ENCODE data around the gene ADORA2B.

Gene ADORA2B

DNA sequence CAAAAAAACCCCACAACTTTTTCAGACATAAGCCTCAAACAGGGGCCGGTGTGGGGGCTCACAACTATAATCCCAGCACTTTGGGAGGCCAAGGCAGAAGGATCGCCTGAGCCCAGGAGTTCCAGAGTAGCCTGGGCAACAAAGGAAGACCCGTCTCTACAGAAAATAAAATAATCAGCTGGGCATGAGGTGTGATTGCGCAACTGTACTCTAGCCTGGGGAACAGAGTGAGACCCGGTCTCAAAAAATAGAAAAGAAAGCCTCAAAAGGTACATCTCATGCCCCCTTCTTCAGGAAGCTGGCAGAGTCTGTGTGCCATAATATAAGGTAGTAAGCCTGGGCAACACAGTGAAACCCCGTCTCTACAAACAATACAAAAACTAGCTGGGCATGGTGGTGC lies 51.4 kb downstream of the ADORA2B start:
- CTCF ChIA-PET, result interaction anchor here (1.2 to 3.8 kb wide), 3 partner anchors 9 to 168 kb away, joined by 3 to 21 read pairs (median 4); no protein-coding TSS in a partner anchor

DNA sequence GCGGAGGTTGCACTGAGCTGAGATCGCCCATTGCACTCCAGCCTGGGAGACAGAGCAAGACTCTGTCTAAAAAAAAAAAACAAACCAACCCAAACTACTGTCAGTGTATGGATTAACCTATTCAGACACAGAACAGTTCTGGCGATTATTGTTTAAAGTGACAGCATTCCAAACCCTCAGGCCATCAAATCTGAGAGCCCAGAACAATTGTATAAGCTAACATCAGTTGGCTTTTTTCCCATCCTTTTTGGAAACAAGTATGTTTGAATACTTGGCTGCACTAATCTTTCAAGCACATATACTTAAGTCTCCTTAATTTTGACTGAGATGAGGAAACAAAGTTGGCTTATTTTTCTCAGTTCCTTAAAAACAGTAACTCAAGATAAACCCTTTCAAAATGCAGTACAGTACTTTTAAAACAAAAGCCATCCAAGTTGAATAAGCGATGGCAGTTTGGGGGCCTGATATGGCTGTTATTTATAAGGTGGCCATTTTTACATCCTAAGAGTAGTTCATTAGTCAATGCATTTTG lies 53.2 kb downstream of the ADORA2B start:
- POLR2A ChIA-PET, result no interaction called here
- no peak for DNase-seq (ENCODE audit: extremely low spot score)
- CTCF ChIA-PET, result interaction anchor here (0.6 to 3.8 kb wide), 5 partner anchors 11 to 1075 kb away, joined by 3 to 21 read pairs (median 4); partner anchors contain the start of gene ADORA2B
- TF ChIP-seq, protein P1, sequence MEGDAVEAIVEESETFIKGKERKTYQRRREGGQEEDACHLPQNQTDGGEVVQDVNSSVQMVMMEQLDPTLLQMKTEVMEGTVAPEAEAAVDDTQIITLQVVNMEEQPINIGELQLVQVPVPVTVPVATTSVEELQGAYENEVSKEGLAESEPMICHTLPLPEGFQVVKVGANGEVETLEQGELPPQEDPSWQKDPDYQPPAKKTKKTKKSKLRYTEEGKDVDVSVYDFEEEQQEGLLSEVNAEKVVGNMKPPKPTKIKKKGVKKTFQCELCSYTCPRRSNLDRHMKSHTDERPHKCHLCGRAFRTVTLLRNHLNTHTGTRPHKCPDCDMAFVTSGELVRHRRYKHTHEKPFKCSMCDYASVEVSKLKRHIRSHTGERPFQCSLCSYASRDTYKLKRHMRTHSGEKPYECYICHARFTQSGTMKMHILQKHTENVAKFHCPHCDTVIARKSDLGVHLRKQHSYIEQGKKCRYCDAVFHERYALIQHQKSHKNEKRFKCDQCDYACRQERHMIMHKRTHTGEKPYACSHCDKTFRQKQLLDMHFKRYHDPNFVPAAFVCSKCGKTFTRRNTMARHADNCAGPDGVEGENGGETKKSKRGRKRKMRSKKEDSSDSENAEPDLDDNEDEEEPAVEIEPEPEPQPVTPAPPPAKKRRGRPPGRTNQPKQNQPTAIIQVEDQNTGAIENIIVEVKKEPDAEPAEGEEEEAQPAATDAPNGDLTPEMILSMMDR (IDR thresholded peaks at IDR 0.05; ENCODE audit: control extremely low read depth, extremely low read depth, low read depth, missing control alignments), result no peak

More for the DNA sequence above, 51.4 kb downstream of the ADORA2B start:
- no peak for DNase-seq (ENCODE audit: extremely low spot score)
- TF ChIP-seq, protein P1 (IDR thresholded peaks at IDR 0.05; ENCODE audit: control extremely low read depth, extremely low read depth, low read depth, missing control alignments), result no peak
- POLR2A ChIA-PET, result no interaction called here

DNA sequence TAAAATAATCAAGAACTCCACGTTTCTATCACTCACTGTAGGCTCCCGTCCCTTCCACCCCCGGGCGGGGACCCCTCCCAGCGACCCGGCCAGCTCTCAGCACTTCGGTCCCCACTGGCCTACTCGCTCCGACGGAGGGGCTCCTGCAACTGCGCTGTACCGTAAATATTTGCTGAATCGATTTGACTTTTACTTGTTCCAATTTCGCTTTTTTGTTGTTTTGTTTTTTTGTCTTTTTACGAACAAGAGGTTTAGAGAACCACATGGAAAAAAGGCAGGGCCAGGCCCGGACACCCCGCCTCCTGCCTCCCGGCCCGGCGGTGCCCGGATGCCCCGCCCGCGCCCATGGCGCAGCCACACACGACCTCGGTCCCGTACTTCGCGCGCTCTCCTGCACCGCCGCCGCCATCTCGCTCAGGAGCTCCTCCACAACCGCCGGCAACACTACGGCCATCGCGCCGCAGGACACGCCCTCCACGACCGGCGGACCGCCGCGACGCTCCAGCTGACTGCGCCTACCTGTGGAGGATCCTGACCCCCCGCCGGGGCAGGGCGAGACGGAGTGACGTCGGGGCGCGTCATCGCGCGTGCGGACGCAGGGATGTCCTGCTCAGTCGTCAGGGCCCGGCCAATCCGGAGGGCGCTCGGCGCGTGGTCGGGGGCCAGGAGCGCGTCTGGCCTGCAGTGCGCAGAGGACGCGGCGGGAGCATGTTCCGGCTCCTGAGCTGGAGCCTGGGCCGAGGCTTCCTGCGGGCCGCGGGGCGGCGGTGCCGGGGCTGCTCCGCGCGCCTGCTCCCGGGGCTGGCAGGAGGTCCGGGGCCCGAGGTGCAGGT lies 54.4 kb downstream of the ADORA2B start, which contains the start of the genes TTC19 and ZSWIM7:
Gene TTC19, plus strand, starts transcription at position 684 of the 833 bp plus-strand sequence. Its CDS starts 25 bp downstream, at position 709.
Gene ZSWIM7, minus strand, starts transcription at position 564 of the 833 bp plus-strand sequence. Its CDS starts 110 bp downstream, at position 454.
- TF ChIP-seq, protein P1 (IDR thresholded peaks at IDR 0.05; ENCODE audit: control extremely low read depth, extremely low read depth, low read depth, missing control alignments), result no peak
- ChIA-PET CTCF (interaction anchor here (0.8 to 3.8 kb wide), 11 partner anchors 8 to 742 kb away, joined by 3 to 21 read pairs (median 4); no protein-coding TSS in a partner anchor), POLR2A (interaction anchor here (0.7 to 1.2 kb wide), 3 partner anchors 14 to 1449 kb away, joined by 4 to 5 read pairs (median 4); no protein-coding TSS in a partner anchor)
- peak; percentile 98 for DNase-seq (ENCODE audit: extremely low spot score)

DNA sequence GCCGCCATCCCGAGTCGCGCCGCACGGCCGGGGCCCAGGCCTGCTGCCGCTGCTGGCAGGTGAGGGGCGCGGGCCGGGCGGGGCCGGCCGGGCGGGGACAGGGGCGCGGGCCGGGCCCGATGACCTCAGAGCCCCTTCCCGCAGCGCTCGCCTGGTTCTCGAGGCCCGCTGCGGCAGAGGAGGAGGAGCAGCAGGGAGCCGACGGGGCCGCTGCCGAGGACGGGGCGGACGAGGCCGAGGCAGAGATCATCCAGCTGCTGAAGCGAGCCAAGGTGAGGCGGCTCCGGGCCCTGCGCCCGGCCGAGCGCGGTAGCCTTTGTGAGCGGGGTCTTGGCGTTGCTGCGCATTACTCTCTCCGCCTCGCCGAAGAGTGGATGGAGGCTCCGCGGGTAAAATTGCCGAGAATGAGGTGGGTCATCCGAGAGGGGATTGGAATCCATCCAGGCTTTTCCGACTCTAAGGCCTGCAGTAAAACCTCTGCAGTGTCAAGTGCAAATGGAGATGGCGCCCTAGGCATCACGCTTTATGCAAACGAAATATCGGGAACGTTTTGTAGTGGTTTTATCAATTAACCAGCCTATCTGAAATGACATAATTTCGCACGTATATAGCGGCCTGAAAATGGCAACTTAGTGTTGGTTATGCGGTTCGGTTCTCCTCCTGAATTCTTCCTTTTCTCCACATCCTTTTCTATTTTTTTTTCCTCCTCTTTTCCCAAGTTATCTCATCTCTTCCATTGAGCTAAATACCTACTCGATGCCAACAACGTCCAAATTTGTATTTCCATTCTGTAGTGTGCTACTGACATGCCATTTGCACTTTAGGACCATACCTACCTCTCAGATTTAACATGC lies 55.3 kb downstream of the ADORA2B start:
- POLR2A ChIA-PET, result interaction anchor here (0.5 to 1.2 kb wide), 3 partner anchors 13 to 518 kb away, joined by 4 read pairs; no protein-coding TSS in a partner anchor
- TF ChIP-seq, protein P1 (IDR thresholded peaks at IDR 0.05; ENCODE audit: control extremely low read depth, extremely low read depth, low read depth, missing control alignments), result no peak
- DNase-seq (ENCODE audit: extremely low spot score), result peak; percentile 61
- CTCF ChIA-PET, result interaction anchor here (0.9 to 3.8 kb wide), 9 partner anchors 7 to 743 kb away, joined by 3 to 21 read pairs (median 4); no protein-coding TSS in a partner anchor

DNA sequence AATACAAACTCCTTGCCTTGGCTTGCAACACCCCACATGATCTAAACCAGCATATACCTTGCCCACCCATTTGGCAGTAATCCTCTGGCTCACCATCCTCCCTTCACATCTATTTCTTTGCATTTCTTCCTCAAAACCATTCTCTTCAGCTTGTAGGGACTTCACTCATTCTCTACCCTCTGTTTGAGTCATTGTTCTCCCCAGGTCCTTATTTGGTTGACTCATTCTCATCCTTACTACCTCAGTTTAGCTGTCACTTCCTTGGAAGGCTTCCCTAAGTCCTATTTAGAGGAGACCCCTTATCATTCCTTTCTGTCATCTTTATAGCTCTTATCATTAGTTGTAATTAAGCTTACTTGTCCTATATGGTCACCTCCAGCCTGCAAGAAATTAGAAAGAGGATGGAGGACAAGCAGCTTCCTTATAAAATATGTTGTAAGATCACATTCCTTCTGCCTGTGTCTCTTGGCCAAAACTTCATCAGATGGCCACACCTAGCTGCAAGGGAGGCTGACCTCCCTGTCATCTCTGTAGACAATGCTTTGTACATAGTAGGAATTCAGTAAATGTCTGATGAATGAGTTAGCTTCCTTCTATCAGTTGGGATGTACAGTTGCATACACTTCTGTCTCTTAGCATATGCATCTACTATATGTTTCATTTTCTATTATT lies 56.4 kb downstream of the ADORA2B start:
- TF ChIP-seq, protein P1 (IDR thresholded peaks at IDR 0.05; ENCODE audit: control extremely low read depth, extremely low read depth, low read depth, missing control alignments), result no peak
- POLR2A ChIA-PET, result no interaction called here
- CTCF ChIA-PET, result no interaction called here
- no peak for DNase-seq (ENCODE audit: extremely low spot score)
